Measurements from ENCODE around the gene TMEM52. TPM values are rescaled to one million over a fixed set of nuclear protein-coding genes. Genes with fewer than 3 reads are reported as not detected.
"Not testable (repeated sequence)": the region's sequence is repeated elsewhere in the genome, so short reads cannot be mapped to it uniquely, and the experiment has no call there.

TMEM52 gene
- total RNA-seq, 1 experiment from 2014 or later, result 0.23 TPM

DNA sequence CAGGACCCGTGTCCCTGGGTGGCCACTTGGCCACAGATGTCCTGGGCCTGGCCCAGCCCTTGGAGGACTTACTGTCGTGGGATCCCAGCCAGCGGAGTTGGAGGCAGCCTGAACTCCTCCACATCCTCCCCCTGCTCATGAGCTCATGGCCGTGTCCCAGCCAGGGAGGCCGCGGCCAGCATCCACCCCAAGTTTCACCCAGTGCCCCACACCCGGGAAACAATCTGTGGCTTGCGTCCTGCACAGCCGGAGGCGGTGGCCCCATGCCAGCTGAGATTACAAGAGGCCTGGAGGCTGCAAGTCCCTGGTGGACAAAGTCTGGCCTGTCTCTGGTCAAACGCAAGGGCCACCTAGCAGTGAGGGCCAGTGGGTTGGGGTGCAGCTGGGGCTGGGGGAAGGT is 27.5 kb upstream of the TMEM52 start:
- no peak for DNase-seq (ENCODE audit: low read depth)

DNA sequence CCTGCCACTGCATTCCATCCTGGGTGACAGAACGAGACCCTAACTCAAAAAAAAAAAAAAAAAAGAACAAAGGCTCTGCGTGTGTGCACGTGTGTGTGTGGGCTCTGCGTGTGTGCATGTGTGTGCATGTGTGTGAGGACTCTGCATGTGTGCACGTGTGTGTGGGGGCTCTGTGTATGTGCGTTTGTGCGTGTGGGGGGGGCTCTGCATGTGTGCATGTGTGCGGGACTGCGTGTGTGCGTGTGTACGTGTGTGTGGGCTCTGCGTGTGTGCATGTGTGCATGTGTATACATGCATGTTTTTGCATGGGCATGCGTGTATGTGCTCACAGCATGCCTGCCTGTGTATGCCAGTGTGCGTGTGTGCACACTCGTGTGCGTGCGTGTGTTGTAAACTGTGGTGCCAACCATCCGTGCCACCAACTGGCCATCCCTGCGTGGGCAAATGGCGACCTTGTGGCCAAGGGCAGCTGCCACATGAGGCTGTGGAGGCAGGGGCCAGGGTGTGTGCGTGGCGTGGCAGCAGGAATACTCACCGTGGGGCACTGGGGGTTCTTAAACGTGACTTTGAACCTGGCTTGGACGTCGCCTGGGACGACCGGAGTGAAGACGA is 26.8 kb upstream of the TMEM52 start:
- no peak for DNase-seq (ENCODE audit: low read depth)

DNA sequence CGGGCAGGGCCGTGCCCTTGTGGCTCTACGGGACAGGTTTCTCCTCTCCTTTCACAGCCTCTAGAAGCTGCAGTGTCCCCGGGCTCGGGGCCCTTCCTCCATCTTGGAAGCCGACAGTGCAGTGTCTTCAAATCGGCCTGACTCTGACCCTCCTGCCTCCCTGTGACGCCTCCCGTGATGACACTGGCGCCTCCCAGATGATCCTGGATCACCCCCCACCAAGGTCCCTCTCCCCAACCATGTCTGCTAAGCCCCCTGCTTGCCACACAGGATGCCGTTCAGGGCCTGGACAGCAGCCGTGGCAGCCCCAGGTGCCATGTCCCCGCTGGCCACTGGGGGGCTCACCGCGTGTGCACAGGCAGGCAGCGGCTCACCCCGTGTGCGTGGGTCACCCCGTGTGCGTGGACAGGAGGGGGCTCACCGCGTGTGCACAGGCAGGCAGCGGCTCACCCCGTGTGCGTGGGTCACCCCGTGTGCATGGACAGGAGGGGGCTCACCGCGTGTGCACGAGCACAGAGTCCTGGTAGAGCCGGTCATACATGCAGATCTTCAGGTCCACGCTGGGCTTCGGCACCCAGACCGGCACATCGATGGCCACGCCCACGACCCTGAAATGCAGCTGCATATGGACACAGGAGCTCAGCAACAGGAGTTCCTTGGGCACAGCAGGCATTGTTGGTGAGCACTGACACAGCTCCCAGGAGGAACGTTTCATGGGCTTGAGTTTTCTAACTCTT is 24.9 kb upstream of the TMEM52 start:
- DNase-seq (ENCODE audit: low read depth), result peak; percentile 70

DNA sequence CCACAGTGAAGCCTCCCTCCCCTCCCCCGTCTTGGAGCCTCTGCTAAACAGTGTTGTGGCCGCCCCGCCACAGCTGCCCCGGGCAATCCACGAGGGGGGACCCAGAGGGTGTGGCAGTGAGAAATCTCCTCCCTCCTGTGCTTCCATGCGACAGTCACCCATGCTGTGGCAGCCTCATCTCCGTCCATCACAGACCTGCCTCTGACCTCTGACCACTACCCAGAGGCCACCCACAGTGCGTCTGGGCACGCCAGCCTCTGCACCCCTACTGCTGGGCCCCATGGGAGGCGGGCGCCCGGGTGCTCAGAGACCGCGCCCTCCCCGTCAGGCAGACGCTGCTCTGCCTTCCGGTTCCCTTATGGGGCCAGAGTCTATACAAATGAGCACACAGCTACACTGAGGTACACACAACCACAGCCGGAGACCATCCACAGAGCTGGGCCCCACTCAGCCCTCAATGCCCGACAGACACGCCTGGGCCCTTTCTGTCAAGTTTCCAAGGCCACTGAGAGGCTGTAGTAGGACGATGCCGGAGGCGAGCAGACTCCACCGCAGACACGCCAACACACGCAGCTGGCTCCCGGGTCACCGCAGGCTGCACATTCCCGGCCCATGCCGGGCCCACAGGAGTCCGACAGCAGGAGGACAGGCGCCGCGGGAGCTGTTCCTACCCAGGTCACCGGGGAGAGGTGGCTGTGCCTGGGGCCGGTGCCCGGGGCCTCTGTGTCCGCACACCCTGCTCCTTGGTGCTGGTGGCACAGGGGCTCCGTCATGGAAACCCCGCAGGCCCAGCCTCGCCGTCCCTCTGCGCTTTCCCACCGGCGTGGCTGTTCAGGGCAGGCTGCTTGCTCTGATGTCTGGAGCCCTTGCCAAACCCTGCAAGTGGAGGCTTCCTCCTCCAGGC is 23.9 kb upstream of the TMEM52 start:
- no peak for DNase-seq (ENCODE audit: low read depth)

DNA sequence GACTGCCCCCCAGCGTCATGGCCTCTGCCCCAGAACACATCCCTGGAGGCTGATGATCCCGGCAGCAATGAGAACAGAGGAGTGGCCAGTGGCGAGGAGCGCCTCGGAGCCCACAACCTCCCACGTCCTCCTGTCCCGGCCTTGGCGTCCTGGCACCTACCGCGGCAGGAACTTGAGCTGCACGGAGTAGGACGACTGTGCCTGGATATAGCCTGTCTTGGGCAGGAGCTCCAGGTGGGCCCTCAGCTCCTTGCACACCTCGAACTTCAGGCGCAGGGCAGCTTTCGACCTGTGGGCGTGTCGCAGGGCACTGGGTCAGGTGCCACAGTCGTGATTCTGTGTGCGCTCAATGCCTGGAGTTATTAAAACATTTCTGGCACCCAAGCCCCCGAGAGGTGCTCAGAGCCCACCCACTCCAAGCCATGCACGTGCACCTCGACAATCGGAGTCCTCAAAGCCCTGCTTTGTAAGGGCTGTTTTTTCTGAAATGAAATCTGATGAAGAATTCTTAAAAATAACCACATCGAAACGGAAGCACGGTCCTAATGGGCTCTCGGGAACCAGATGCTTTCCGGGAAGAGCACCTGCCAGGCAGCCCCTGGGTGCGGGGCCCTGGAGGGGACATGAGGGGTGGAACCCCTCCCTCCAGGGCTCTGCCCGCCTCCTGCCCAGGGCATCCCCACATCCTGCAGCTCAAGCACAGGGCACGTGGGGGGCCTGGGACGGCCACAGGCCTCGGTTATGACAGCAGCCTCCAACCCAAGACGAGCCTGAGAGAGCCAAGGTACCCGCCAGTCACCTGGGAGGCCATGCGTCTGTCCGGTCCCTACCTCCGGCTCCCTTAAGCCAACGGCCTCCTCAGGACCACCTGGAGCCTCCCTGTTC is 23.0 kb upstream of the TMEM52 start:
- DNase-seq (ENCODE audit: low read depth), result no peak

DNA sequence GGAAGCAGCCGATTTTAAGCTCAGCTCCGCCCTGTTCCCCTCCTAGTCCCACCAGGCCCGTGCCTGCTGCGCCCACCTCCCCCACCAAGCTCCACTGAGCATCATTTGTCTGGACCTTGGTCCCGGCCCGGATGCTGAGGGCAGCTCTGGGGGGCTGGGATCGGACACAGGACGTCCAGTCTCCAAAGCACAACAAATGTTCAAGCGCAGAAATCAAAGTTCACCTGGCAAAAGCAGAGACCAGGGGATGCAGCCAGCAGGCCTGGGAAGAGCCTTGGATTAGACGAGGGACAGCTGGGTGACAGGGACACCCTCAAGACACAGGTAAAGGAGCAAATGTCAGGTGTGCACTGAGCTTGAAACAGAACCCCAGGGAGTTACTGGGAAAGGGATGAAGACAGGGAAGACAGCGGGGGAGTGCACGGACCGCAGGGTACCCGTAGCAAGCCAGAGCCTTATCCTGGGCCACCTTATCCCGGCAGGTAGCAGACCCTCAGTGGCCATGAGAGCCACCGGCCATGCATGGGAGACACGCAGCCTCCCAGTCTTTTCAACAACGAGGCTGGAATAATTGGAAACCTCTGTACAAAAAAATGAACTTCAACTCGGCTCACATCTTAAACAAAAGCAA is 22.2 kb upstream of the TMEM52 start:
- no peak for DNase-seq (ENCODE audit: low read depth)

DNA sequence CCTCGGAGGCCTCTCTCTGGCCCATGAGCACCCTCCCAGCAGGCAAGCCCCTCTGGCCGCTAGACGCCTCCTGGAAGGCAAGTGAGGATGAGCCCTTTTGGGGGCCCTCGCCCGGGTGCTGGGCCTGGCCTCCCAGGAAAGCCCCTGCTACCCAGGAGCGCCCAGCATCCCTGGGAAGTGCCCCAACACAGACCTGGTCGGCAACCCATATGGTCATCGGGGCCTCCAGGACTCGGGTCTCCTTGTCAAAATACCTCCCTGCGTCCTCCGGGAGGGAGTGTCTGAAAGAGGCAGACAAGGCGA is 21.0 kb upstream of the TMEM52 start:
- DNase-seq (ENCODE audit: low read depth), result no peak

DNA sequence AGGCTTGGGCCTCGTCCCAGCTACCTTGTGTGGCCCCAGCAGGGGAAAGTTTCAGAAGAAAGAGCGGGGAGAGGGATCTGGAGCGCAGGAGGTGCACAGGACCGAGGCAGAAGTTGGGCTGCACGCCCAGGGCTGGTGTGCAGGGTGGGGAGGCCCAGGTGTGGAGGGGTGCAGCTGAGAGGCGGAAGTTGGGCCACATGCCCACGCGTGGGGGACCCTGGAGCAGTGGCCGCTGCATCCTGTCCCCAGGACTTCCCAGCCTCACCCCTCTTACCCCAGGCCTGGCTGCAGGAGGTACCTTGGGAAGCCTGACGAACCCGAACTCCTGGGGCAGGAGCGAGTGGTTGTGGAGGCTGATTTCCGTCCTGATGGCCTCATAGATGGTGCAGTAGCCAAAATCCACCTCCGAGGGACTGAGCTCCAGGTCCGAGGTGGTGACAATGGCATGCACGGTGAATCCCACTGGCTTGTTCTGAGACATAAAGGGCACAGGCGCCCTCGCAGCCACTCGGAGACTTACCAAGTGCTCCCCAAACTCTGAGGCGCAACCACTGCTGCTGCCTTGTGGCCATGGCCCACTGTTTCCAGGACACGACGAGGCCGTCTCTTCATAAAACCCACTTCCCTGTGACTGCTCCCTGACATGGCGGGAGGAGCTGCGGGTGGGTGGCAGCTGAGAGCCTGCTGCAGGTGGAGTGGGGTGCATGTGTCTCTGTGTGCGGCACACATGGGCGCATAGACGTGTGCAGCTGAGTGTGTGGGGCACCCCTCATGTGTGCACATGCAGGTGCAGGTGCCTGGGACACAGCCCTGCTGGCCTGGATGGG is 20.4 kb upstream of the TMEM52 start:
- DNase-seq (ENCODE audit: low read depth), result no peak

DNA sequence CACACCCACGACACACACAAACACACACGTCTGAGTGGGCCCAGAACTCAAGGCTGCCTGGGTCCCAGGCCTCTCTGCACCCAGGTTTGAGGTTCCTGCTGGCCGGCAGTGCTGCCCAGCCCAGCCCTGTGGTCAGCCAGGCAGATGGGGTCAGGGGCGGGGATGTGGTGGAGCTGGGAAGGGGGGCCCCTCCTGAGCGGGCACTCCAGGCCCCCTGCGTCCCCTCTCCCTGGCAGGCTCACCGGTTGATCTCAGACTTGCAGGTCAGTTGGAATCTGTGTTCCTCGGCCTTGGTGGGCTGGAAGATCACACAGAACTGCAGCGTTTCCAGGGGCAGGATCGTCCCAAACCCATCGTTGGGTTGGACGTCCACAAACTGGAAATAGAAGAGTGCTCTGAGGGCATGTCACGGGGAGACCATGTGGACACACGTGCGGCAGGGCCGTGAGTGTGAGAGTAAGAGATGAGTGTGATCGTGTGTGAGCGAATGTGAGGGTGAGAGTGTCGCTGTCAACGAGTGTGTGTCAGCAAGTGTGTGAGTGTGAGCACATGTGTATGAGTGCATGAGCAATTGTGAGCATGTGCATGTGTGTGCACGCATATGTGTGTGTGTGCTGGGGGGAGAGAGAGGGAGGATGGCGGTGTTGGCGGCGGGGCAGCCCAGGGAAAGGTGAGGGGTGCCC is 19.7 kb upstream of the TMEM52 start:
- DNase-seq (ENCODE audit: low read depth), result no peak

DNA sequence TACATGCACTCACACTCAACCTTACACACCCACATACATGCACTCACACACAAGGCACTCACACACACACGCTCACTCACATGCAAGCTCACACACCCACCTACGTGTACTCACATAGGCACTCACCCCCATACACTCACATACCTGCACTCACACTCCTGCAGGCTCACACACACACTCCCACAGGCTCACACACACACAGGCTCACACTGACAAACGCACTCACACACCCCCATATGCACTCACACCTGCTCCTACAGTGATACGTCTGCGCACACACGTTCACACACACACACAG is 19.1 kb upstream of the TMEM52 start:
- no peak for DNase-seq (ENCODE audit: low read depth)

DNA sequence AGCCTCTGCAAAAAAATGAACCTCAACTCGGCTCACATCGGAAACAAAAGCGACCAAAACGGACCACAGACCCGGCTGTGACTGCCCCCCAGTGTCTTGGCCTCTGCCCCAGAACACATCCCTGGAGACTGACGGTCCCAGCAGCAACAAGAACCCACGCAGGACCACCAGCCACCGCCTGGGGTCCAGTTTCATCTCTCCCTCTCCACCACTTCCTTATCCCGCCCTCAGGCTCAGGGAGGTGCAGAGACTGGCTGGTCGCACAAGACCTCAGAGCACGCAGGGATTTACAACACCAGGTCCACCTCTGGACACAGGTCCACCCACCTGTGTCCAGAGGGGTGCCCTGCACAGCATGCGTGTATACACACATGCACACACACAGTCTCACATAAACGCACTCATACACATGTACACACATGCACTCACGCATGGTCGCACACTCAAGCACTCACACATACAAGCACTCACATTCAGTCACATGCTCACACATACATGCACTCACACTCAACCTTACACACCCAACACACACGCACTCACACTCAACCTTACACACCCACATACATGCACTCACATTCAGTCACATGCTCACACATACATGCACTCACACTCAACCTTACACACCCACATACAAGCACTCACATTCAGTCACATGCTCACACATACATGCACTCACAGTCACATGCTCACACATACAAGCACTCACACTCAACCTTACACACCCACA is 18.6 kb upstream of the TMEM52 start:
- no peak for DNase-seq (ENCODE audit: low read depth)

DNA sequence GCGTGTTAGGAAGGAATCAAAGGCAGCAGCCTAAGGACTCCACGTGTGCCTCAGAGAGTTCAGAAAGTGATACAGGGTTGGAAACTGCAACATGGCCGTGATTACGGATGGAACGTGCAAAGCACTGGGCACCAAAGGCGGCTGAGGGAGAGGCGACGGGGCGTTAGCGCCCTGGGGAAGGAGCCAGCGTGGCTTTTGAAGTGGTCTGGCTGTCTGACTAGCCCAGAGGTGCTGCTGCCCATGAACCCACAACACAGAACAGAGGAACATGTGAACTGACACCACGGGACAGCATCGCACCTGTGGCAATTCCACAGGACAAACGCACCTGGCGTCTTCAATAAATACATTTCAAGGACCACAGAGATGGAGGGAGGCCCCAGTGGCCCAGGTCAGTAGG is 18.0 kb upstream of the TMEM52 start:
- DNase-seq (ENCODE audit: low read depth), result no peak

DNA sequence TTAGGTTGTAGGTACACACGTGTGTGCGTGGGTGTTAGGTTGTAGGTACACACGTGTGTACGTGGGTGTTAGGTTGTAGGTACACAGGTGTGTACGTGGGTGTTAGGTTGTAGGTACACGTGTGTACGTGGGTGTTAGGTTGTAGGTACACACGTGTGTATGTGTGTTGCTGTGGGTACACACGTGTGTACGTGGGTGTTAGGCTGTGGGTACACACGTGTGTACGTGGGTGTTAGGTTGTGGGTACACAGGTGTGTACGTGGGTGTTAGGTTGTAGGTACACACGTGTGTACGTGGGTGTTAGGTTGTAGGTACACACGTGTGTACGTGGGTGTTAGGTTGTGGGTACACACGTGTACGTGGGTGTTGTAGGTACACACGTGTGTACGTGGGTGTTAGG is 15.8 kb upstream of the TMEM52 start:
- not testable (repeated sequence) for DNase-seq (ENCODE audit: low read depth)

DNA sequence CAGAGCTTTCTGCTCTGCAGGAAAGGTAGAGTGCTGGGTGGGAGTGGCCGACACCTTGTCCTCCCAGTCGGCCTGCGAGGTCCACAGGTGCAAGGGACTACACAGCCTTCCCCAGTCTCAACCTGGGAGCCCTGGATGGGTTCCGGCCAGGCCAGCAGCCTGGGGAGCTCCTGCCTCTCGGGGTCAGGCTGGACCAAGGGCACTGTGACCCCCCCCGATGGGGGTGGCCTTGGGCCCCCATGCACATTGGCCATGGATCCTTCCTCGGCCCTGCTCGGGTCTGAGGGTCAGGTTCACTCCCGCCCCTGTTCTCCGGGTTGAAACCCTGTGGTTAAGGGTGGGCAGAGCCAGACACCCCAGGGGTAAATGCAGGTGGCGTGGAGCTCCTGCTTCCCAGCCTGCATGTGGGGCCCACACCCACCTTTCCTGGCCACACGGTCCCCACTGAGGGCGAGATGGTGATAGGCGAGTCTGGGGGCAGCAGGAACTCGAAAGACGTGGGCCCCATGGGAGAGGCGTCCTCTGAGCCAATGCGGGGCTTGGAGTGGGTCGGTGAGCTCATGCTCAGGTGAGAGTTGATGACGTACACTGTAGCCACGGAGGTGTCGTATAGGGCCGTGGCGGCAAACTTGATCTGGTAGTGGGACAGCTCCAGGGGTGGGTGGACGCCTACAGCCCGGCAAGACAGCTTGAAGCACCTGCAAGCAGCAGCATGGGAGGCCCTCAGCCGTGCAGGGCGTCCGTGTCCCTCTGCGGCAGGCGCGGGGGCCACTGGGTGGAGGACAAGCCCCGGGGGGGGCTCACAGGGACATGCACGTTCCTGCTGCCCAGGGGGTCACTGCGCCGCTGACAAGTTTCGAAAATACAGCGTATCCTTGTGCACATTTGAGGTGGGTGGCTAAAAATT is 10.8 kb upstream of the TMEM52 start:
- no peak for DNase-seq (ENCODE audit: low read depth)

DNA sequence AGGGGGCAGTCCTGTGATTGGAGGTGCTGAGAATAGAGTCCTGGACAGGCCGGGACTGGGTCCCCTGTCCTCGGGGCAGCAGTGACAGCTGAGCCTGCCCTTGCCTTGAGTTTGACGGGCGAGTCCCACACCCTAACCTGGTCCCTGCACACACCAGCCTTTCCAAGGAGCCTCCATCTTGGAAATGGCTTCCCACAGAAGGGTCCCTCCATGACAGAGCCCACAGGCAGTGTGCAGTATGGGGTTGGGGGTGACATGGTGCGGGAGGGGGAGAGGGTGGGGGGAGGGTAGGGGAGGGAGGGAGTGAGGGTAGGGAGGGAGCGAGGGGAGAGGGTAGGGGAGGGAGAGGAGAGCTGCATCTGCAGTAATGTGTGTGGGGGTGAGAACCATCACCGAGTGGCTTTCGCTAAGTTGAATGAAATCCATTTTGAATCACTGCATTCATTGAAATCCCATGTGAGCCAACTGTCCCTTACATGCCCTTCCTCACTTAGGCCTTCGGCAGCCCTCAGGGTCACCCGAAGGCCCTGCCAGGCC is 10.1 kb upstream of the TMEM52 start:
- DNase-seq (ENCODE audit: low read depth), result peak; percentile 2

DNA sequence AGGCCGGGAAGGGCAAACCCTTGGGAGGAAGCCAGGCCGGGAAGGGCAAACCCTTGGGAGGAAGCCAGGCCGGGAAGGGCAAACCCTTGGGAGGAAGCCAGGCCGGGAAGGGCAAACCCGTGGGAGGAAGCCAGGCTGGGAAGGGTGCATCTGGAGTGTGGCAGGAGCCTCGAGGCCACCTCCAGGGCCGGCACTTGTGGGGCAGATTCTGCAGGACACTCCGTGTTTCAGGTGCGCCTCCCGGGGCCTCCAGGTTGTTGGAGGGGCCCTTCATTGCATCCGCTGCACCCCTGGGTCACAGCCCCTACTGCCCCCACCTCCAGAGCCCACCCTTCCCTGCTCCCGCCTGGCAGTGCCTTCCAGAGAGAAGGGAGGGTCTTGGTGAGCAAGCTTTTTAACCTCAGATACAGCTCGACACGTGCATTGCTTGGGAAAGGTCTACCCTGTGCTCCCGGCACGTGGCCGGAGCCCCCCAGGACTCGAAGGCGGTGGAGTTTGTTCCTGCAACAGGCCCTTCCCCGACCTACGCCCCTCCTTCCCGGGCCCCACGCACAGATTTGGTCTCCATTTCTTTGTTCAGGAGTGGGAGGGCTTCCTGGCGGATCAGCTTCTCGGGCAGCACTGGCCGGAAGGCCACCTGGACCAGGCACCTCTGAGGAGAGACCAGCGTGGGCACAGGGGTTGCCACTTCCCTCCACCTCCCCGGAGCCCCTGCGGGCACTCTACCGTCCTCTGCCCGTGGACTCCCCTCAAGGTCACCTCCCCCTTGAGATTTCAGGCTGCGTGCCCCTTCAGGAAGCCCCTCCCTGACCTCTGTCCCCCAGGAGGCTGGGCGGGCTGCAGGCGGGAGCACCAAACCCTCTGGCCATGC is 9.4 kb upstream of the TMEM52 start:
- DNase-seq (ENCODE audit: low read depth), result no peak

DNA sequence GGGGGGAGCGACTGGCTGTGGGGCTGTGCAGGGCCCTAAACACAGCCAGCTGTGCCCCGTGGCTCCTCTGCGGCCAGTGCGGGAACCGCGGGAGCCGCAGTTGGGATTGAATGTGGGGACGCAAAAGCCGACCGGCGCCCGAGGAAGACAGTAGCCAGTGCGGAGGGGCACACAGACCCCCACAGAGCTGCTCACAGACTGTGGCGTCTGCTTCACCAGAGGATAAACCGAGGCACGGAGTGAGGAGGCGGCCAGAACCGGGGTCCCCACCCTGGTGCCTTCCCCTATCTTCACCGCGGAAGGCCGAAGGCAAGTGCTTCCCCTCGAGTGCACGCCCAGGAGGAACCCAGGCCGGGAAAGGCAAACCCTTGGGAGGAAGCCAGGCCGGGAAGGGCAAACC is 8.7 kb upstream of the TMEM52 start:
- DNase-seq (ENCODE audit: low read depth), result no peak
